IMR-90 (cell line): ENCODE results near the gene STARD3. TPM values are rescaled to one million over a fixed set of nuclear protein-coding genes. Genes with fewer than 3 reads are reported as not detected.

Experiments used
- ATAC-seq: fragments of 200-7000 bp; cut with Tn5 transposase; 2 replicates; pipeline ENCODE4 v1.9.1; 2020; ENCODE audit warnings: low read depth, mild to moderate bottlenecking, moderate library complexity
- BruUV-seq: library from RNA; stranded (reverse); fragments of 400-500 nt; replicated peaks from 2 replicates; lab custom pipeline; 2021; lab: Mats Ljungman, UMichigan
- CTCF ChIA-PET: fragments of 300-600 bp; formaldehyde crosslinking; extraction: SDS; loops from one replicate; lab custom pipeline; 2021; ENCODE audit warnings: antibody characterized with exemption; lab: Yijun Ruan, JAX
- POLR2A ChIA-PET: fragments of 300-600 bp; sonication (Branson Sonifier 250); formaldehyde crosslinking; loops from one replicate; lab custom pipeline; 2022; ENCODE audit warnings: antibody characterized with exemption; ENCODE audit not compliant: unreplicated experiment; lab: Charles Lee
- DNase-seq: peaks from one replicate; pipeline ENCODE4 v3.0.0; 2013
- H2AFZ ChIP-seq: replicated peaks from 2 replicates; pipeline ENCODE3; 2013; ENCODE audit warnings: low read length, mild to moderate bottlenecking; ENCODE audit not compliant: poor library complexity
- H2AK5ac ChIP-seq: 2 replicates; pipeline ENCODE4 v1.6.1; 2013; ENCODE audit warnings: low read depth, low read length, inconsistent platforms
- H2AK9ac ChIP-seq: replicated peaks from 2 replicates; pipeline ENCODE3; 2013; ENCODE audit warnings: mild to moderate bottlenecking, low read depth, low read length, moderate library complexity; ENCODE audit not compliant: poor library complexity
- H2BK120ac ChIP-seq: 2 replicates; pipeline ENCODE4 v1.6.1; 2013; ENCODE audit warnings: low read depth, low read length, inconsistent platforms
- H2BK15ac ChIP-seq: 3 replicates; pipeline ENCODE4 v1.6.1; 2013; ENCODE audit warnings: low read depth, low read length, inconsistent platforms
- H2BK20ac ChIP-seq: 2 replicates; pipeline ENCODE4 v1.6.1; 2013; ENCODE audit warnings: low read depth, mild to moderate bottlenecking, inconsistent platforms, low read length, moderate library complexity
- H2BK5ac ChIP-seq: 2 replicates; pipeline ENCODE4 v1.6.1; 2013; ENCODE audit warnings: mild to moderate bottlenecking, low read depth, low read length, inconsistent platforms; ENCODE audit not compliant: poor library complexity, severe bottlenecking
- H3K14ac ChIP-seq: replicated peaks from 2 replicates; pipeline ENCODE4 v1.6.1; 2013; ENCODE audit warnings: low read depth, low read length, inconsistent platforms
- H3K18ac ChIP-seq: 2 replicates; pipeline ENCODE4 v1.6.1; 2013; ENCODE audit warnings: low read depth, low read length, control low read depth
- H3K23ac ChIP-seq: 2 replicates; pipeline ENCODE4 v1.6.1; 2013; ENCODE audit warnings: low read depth, low read length, inconsistent platforms
- H3K27ac ChIP-seq: 2 replicates; pipeline ENCODE4 v1.5.1; 2013; ENCODE audit warnings: mild to moderate bottlenecking, control low read depth, low read length; ENCODE audit not compliant: insufficient read depth
- H3K27me3 ChIP-seq: 2 replicates; pipeline ENCODE4 v1.6.1; 2013; ENCODE audit warnings: low read length; ENCODE audit not compliant: control insufficient read depth, insufficient read depth
- H3K36me3 ChIP-seq: 2 replicates; pipeline ENCODE4 v1.6.1; 2013; ENCODE audit warnings: low read length, mixed read lengths; ENCODE audit not compliant: control insufficient read depth, insufficient read depth
- H3K4ac ChIP-seq: 2 replicates; pipeline ENCODE4 v1.6.1; 2013; ENCODE audit warnings: low read depth, low read length, inconsistent platforms
- H3K4me1 ChIP-seq: 2 replicates; pipeline ENCODE4 v1.6.1; 2013; ENCODE audit warnings: low read length, mixed read lengths; ENCODE audit not compliant: control insufficient read depth, insufficient read depth
- H3K4me2 ChIP-seq: 2 replicates; pipeline ENCODE4 v1.6.1; 2013; ENCODE audit warnings: low read depth, mild to moderate bottlenecking, control low read depth, low read length, moderate library complexity
- H3K4me3 ChIP-seq: 2 replicates; pipeline ENCODE4 v1.5.1; 2013; ENCODE audit warnings: low read depth, mild to moderate bottlenecking, control low read depth, low read length, moderate library complexity; ENCODE audit not compliant: insufficient read depth
- H3K56ac ChIP-seq: 2 replicates; pipeline ENCODE4 v1.6.1; 2013; ENCODE audit warnings: low read length, inconsistent platforms; ENCODE audit not compliant: insufficient read depth; ENCODE audit errors: extremely low read depth
- H3K79me1 ChIP-seq, 2 experiments: 2 replicates each; pipeline ENCODE4 v1.6.1; 2013; ENCODE audit warnings: low read length in 2 of 2, inconsistent platforms in 1 of 2, low read depth in 1 of 2
- H3K9ac ChIP-seq: 2 replicates; pipeline ENCODE4 v1.6.1; 2013; ENCODE audit warnings: low read depth, low read length, control low read depth
- H3K9me1 ChIP-seq: 2 replicates; pipeline ENCODE4 v1.6.1; 2013; ENCODE audit warnings: low read length, inconsistent platforms; ENCODE audit not compliant: insufficient read depth
- H3K9me3 ChIP-seq: 2 replicates; pipeline ENCODE4 v1.6.1; 2013; ENCODE audit warnings: low read length; ENCODE audit not compliant: control insufficient read depth, insufficient read depth
- H4K20me1 ChIP-seq: 2 replicates; pipeline ENCODE4 v1.6.1; 2013; ENCODE audit warnings: low read length, inconsistent platforms; ENCODE audit not compliant: insufficient read depth
- H4K5ac ChIP-seq: 2 replicates; pipeline ENCODE4 v1.6.1; 2013; ENCODE audit warnings: mild to moderate bottlenecking, low read depth, low read length, control low read depth
- H4K8ac ChIP-seq, 2 experiments: 2 replicates each; pipeline ENCODE4 v1.6.1; 2013; ENCODE audit warnings: low read depth in 2 of 2, low read length in 2 of 2, control low read depth in 1 of 2, inconsistent platforms in 1 of 2
- H4K91ac ChIP-seq: 2 replicates; pipeline ENCODE4 v1.6.1; 2013; ENCODE audit warnings: low read depth, low read length, inconsistent platforms; ENCODE audit not compliant: insufficient read depth
- CEBPB ChIP-seq: IDR thresholded peaks from 2 replicates; pipeline ENCODE4 v1.6.1; 2012; ENCODE audit warnings: low read depth, low read length, improper control_type of control experiment
- CHD1 ChIP-seq: IDR thresholded peaks from 2 replicates; pipeline ENCODE4 v1.6.1; 2012; ENCODE audit warnings: low read depth, low read length, improper control_type of control experiment
- MAFK ChIP-seq: IDR thresholded peaks from 2 replicates; pipeline ENCODE4 v1.6.1; 2012; ENCODE audit warnings: low read depth, low read length, improper control_type of control experiment
- MXI1 ChIP-seq: IDR thresholded peaks from 2 replicates; pipeline ENCODE4 v1.6.1; 2012; ENCODE audit warnings: low read depth, mild to moderate bottlenecking, low read length, moderate library complexity, borderline replicate concordance
- NFE2L2 ChIP-seq: fragments of 150-350 bp; IDR thresholded peaks from 2 replicates; pipeline ENCODE4 v1.6.1; 2016; ENCODE audit warnings: low read depth, mild to moderate bottlenecking, low read length
- RAD21 ChIP-seq: IDR thresholded peaks from 2 replicates; pipeline ENCODE4 v1.6.1; 2012; ENCODE audit warnings: low read length, improper control_type of control experiment
- SMC3 ChIP-seq: fragments of 150-350 bp; IDR thresholded peaks from 2 replicates; pipeline ENCODE4 v1.6.1; 2016; ENCODE audit warnings: low read depth, mild to moderate bottlenecking, antibody characterized with exemption, low read length, moderate library complexity
- WGBS, 2 experiments: methylation state at CpG; one replicate each; pipeline versions ENCODE4 v1.1.5 to v1.1.7; 2013; ENCODE audit warnings: missing lambda C conversion rate in 2 of 2; ENCODE audit not compliant: insufficient read length in 1 of 2; ENCODE audit errors: extremely low coverage in 2 of 2; 5-methylcytosine and 5-hydroxymethylcytosine counted together
- dilution Hi-C: fragments of 300-500 bp; cut with HindIII; formaldehyde crosslinking; loops from one replicate; pipeline ENCODE4 v1.14.3; 2018; ENCODE audit warnings: low sequenced_read_pairs; ENCODE audit not compliant: unreplicated experiment
- in situ Hi-C: fragments of 300-500 bp; cut with MboI; formaldehyde crosslinking; loops from 3 replicates; pipeline ENCODE4 v1.14.3; 2019; ENCODE audit warnings: low sequenced_read_pairs, inconsistent platforms, mixed read lengths
- intact Hi-C: fragments of 100-400 bp; cut with micrococcal nuclease; formaldehyde crosslinking; loops from 2 replicates; pipeline ENCODE4 v1.10.0; 2022
- polyA plus RNA-seq, 3 experiments: library from polyadenylated mRNA; depleted of rRNA; stranded (reverse); fragments of >200 nt; gene quantifications; 2 replicates each; pipeline ENCODE4 v1.2.3, GENCODE V29; 2012; ENCODE audit warnings: low replicate concordance in 1 of 3
- total RNA-seq: library from RNA; depleted of rRNA; stranded (reverse); fragments of >200 nt; gene quantifications from 2 replicates; pipeline ENCODE4 v1.2.3, GENCODE V29; 2012
- TF ChIP-seq, protein P1 (sequence below): fragments of 150-350 bp; IDR thresholded peaks from 2 replicates; pipeline ENCODE4 v1.6.1; 2016; ENCODE audit warnings: low read depth, mild to moderate bottlenecking, low read length, moderate library complexity, borderline replicate concordance

The STARD3 gene
- total and polyA plus RNA-seq, 2 of the 4 experiments (the other 2 are of a cell fraction): 8.1 to 50.4 TPM

DNA sequence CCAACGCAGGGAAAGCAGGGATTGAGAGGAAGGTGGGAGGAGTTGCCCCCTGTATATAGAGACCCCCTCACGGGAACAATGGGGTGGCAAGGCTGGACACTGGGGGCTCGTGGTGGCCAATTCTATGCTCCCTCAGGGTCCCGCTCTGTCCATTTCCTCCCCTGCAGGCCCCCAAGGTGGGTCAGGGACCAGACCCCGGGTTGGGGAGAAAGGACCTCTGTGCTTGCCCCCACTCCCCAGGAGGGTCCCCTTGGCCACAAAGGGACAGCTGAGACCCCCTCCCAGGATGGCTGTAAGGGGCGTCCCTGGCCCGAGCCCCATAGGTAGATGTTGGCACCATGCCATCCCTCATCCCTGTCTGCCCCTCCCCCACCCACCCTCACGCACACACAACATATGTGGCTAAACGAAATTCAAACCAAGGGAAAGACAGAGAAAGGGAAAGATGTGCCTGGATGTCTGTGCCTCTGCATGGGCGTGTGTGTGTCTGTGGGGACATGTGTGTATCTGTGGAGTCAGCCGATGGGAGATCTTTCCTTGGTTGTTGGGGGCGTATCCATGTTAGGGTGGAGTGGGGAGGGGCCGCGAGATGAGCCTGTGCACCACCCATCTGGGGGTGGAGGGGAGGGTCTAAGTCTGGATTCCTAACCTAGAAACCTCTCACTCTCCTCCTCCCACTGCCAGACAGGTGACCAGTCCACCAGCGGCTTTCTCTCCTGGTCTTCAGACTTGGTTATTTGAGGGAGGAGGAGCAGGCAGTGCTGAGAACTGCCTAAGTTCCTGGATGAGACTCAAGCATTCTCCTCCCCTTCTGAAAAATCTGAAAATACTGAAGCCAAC lies 28.6 kb upstream of the STARD3 start:
- Histone ChIP-seq H3K23ac (no peak overlapping the region), H3K4me1 (no peaks in the 10 kb centered on the region; the same call in 1 of the 2 replicates), H3K9me1 (no peaks in the 10 kb centered on the region), H3K9me3 (0 out of 2 replicates have a peak, but pooled peaks cover 2% of the 10 kb centered on the region), H4K5ac (no peak overlapping the region), H2BK120ac (no peak overlapping the region), H4K20me1 (peaks cover 5% of the 10 kb centered on the region; the same call in 1 of the 2 replicates), H2BK15ac (no peak overlapping the region), H2BK5ac (no peak overlapping the region), H2AFZ (no peak overlapping the region), H3K18ac (no peak overlapping the region), H2AK9ac (no peak overlapping the region), H3K27ac (no peak overlapping the region), H3K4ac (no peak overlapping the region), H3K14ac (no peak overlapping the region), H2AK5ac (no peak overlapping the region), H4K91ac (no peak overlapping the region), H3K56ac (no peak overlapping the region), H3K4me3 (no peak overlapping the region), H3K9ac (no peak overlapping the region), H3K4me2 (no peak overlapping the region), H4K8ac (no peak overlapping the region), H3K79me1 (no peaks in the 10 kb centered on the region), H3K36me3 (no peaks in the 10 kb centered on the region), H2BK20ac (no peak overlapping the region), H3K27me3 (peaks cover 86% of the 10 kb centered on the region)
- CTCF ChIA-PET: no interaction called here
- intact Hi-C loops (no loop called here), dilution Hi-C loops (no loop called here), in situ Hi-C loops (no loop called here)
- ATAC-seq (no peak), DNase-seq (no peak)
- no TSS peak for BruUV-seq
- no peak for TF ChIP-seq SMC3
- TF ChIP-seq NFE2L2: no peak
- TF ChIP-seq, protein P1, sequence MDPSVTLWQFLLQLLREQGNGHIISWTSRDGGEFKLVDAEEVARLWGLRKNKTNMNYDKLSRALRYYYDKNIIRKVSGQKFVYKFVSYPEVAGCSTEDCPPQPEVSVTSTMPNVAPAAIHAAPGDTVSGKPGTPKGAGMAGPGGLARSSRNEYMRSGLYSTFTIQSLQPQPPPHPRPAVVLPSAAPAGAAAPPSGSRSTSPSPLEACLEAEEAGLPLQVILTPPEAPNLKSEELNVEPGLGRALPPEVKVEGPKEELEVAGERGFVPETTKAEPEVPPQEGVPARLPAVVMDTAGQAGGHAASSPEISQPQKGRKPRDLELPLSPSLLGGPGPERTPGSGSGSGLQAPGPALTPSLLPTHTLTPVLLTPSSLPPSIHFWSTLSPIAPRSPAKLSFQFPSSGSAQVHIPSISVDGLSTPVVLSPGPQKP: no peak
- TF ChIP-seq MAFK: no peak
- TF ChIP-seq CHD1: no peak
- no peak for TF ChIP-seq RAD21
- no peak for TF ChIP-seq CEBPB
- no peak for TF ChIP-seq MXI1
- POLR2A ChIA-PET: no interaction called here
- WGBS, 2 experiments: no CpG with 5 or more reads among the region's 15 CpGs
